ENCODE data around the gene SORCS2. TPM values are rescaled to one million over a fixed set of nuclear protein-coding genes. Genes with fewer than 3 reads are reported as not detected.

SORCS2 gene
- total RNA-seq, 1 donor from 2014 or later = 13.4 TPM

DNA sequence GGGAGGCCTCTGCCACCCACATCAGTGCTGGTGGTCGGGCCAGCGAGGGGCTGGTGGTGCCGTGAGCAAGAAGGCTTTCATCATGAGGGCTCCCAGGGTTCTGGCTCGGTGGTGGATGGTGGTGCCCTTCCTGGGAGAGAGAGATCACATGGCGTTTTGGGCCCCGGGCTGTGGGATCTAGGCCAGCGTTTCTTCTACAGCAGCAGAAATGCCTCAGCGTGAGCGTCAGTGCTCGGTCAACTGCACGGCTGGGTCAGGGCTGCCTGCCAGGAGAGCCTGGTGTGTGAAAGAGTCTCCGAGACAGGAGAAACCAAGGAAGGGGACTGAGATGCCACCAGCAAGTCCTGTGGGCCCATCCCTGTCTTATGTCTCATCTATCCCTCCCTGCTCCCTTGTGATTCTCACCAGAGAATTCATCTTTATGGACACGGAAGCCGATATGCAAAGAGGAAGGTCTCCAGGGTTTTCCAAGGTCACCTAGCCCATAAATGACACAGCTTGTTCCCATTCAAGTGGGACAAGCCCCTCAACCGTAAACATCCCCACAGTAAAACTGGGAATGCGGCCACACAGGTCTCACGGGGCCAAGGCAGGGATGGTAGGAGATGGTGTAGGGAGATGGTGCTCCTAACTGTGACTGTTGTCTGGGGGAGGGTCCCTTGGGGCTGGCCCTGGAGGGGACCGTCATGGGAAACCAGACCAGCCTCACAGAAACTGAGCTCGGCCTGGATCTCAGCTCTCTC lies 99.2 kb downstream of the SORCS2 start:
- Mint-ChIP-seq H3K27me3 (peaks cover 9% of the 10 kb centered on the region), H3K27ac (no peak overlapping the region), H3K4me3 (no peak overlapping the region), H3K36me3 (no peaks in the 10 kb centered on the region), H3K9me3 (no peaks in the 10 kb centered on the region), H3K4me1 (ENCODE audit: unreplicated experiment) (peaks cover under 1% of the 10 kb centered on the region)
- TF ChIP-seq, protein P1, sequence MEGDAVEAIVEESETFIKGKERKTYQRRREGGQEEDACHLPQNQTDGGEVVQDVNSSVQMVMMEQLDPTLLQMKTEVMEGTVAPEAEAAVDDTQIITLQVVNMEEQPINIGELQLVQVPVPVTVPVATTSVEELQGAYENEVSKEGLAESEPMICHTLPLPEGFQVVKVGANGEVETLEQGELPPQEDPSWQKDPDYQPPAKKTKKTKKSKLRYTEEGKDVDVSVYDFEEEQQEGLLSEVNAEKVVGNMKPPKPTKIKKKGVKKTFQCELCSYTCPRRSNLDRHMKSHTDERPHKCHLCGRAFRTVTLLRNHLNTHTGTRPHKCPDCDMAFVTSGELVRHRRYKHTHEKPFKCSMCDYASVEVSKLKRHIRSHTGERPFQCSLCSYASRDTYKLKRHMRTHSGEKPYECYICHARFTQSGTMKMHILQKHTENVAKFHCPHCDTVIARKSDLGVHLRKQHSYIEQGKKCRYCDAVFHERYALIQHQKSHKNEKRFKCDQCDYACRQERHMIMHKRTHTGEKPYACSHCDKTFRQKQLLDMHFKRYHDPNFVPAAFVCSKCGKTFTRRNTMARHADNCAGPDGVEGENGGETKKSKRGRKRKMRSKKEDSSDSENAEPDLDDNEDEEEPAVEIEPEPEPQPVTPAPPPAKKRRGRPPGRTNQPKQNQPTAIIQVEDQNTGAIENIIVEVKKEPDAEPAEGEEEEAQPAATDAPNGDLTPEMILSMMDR (conservative IDR thresholded peaks at IDR 0.05) = no peak
- DNase-seq (ENCODE audit: extremely low spot score, unreplicated experiment) = no peak

DNA sequence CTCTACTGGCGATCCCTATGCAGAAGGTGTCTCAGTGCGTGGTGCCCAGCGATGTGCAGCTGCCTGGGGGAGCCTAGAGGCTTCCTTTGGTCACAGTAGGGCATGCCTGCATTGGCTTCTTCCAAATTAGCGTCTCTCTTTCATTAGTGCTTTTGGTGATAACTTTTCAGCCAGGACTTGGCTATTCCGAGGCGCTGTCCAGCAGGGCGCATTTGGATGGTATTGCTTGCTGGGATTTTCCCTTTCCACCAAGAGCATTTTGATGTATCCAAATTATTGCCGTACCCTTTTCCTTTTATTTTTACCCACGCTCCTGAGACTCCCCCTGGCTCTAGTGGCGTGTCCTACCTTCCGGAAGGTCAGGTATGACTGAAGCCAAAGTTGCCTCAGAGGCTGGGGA lies 101.4 kb downstream of the SORCS2 start:
- H3K9me3 Mint-ChIP-seq = no peaks in the 10 kb centered on the region
- no peak for DNase-seq (ENCODE audit: extremely low spot score, unreplicated experiment)
- no peak overlapping the region for H3K27ac Mint-ChIP-seq
- H3K4me1 Mint-ChIP-seq (ENCODE audit: unreplicated experiment) = peaks cover 4% of the 10 kb centered on the region
- H3K27me3 Mint-ChIP-seq = peaks cover 12% of the 10 kb centered on the region
- H3K4me3 Mint-ChIP-seq = no peak overlapping the region
- TF ChIP-seq, protein P1 (conservative IDR thresholded peaks at IDR 0.05) = no peak
- H3K36me3 Mint-ChIP-seq = no peaks in the 10 kb centered on the region

DNA sequence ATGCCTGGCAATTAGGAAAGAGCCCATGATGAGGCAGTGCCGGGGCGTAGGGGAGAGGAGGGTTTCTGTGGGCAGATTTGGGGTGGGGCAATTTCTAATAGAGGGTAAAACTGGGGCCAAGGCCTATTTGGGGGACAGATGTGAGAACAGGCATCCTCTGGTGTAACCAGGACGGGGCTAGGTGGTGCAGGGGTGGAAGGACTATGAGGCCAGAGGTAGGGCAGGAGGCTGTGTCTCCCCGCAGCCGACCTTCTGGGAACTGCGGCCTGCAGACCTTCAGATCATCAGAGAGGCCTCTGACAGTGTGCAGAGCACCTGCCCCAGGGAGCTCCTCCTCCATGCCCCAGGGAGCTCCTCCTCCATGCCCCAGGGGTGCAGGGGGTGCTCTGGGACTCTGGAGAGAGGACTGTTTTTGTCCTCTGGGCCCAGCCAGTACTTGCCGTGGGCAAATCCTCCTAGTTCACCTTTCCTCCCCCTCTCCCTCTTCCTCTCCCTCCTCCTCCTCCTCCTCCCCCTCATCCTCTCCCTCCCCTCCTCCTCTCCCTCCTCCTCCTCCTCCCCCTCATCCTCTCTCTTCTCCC lies 101.9 kb downstream of the SORCS2 start:
- peaks cover 6% of the 10 kb centered on the region for H3K4me1 Mint-ChIP-seq (ENCODE audit: unreplicated experiment)
- H3K27me3 Mint-ChIP-seq = peaks cover 12% of the 10 kb centered on the region
- no peak overlapping the region for H3K27ac Mint-ChIP-seq
- no peaks in the 10 kb centered on the region for H3K36me3 Mint-ChIP-seq
- no peaks in the 10 kb centered on the region for H3K9me3 Mint-ChIP-seq
- DNase-seq (ENCODE audit: extremely low spot score, unreplicated experiment) = no peak
- TF ChIP-seq, protein P1 (conservative IDR thresholded peaks at IDR 0.05) = no peak
- H3K4me3 Mint-ChIP-seq = no peak overlapping the region

DNA sequence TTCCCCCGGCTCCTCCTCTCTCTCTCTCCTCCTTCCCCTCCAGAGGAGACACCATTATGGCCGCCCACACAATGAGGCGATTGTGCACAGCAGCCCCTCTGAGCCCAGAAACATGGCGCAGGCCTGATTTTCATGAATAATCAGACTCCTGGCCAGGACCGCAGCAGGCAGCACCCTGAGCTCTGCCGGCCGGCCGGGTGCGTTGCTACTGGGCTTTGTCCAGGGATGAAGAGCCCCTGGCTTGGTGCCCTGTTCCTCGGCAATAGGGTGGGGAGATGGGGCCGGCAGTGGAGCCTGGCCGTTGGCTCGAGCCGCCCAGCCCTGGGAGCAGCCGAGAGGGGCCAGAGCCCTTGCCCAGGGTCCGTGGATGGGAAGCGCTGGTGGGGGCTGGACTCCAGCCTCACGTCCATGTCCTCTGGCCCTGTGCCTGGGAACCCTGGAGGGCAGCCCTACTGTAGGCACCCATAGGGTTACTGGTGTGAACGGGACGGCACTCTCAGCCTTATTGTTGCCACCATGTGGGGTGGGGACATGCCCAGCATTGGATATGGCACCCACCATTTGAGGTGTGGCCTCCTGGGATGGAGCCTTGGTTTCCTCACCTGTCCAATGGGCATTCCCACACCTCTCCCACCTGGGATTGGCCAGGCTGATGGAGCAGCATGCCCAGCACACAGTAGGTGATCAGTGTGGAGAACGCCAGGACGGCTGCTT lies 103.0 kb downstream of the SORCS2 start:
- Mint-ChIP-seq H3K9me3 (no peaks in the 10 kb centered on the region), H3K4me1 (ENCODE audit: unreplicated experiment) (peaks cover 14% of the 10 kb centered on the region), H3K27me3 (peaks cover 12% of the 10 kb centered on the region), H3K4me3 (no peak overlapping the region), H3K36me3 (no peaks in the 10 kb centered on the region), H3K27ac (no peak overlapping the region)
- TF ChIP-seq, protein P1 (conservative IDR thresholded peaks at IDR 0.05) = no peak
- DNase-seq (ENCODE audit: extremely low spot score, unreplicated experiment) = no peak

DNA sequence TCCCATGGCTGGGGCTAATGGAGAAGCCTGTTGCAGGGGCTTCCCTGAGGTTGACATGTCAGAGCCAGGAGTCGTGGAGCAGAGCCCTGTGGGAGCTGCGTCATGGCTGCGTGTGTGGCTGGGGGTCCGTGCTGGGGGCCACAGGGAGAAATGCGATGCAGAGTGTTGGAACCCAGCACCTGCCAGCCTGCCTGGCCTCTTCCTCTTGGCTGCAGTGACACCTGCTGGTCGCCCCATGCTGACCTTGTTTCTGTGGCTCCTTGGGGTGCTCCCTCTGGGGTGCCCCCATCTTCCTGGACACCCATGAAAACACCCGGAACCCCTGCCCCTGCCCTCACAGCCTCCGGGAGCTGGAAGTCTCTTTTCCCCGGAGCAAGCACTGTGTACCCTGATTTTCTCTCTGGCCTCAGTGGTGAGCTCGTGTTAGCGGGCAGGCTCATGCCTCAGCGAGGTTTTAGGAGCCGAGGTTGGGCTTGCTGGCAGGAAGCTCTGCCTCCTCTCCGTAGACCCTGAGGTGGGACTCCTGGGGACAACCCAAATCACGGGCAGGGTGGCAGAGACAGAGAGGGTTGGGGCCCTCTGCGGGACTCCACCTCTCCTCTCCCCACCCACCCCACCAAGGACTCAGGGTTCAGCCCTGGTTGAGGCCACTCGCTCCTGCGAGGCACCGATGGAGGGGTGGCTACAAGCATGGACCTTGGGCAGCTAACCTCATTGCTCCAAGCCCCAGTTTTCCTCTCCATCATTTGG lies 103.7 kb downstream of the SORCS2 start:
- H3K4me3 Mint-ChIP-seq = no peak overlapping the region
- no peaks in the 10 kb centered on the region for H3K36me3 Mint-ChIP-seq
- H3K9me3 Mint-ChIP-seq = no peaks in the 10 kb centered on the region
- TF ChIP-seq, protein P1 (conservative IDR thresholded peaks at IDR 0.05) = peak; percentile 62
- no peak overlapping the region for H3K27ac Mint-ChIP-seq
- H3K27me3 Mint-ChIP-seq = peaks cover 8% of the 10 kb centered on the region
- DNase-seq (ENCODE audit: extremely low spot score, unreplicated experiment) = no peak
- H3K4me1 Mint-ChIP-seq (ENCODE audit: unreplicated experiment) = peaks cover 14% of the 10 kb centered on the region
